ENCODE data around the gene FKBP11.
"Not testable (repeated sequence)": the region's sequence is repeated elsewhere in the genome, so short reads cannot be mapped to it uniquely, and the experiment has no call there.

Gene FKBP11

DNA sequence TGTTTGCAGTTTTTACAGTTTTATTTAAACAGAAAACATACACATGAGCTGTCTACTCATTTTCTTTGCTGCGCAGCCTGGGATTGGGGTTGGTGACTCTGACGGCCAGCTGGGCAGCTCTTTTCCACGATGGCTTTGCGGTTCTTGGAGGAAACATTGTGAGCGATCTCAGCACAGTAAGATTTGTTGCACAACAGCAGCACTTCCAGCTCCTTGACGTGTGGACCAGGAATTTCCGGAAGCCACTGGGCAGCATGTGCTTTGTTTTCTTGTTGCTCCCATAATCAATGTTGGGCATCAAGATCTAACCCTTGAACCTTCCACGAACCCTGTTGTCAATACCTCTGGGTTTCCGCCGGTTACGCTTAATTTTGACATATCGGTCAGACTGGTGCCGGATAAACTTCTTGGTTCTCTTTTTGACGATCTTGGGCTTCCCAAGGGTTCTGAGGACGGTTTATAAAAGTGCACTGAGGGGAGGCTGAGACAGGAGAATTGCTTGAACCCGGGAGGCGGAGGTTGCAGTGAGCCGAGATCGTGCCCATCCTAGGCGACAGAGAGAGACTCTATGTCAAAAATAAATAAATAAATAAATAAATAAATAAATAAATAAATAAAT is 21.8 kb downstream of the FKBP11 start:
- no peak for DNase-seq

DNA sequence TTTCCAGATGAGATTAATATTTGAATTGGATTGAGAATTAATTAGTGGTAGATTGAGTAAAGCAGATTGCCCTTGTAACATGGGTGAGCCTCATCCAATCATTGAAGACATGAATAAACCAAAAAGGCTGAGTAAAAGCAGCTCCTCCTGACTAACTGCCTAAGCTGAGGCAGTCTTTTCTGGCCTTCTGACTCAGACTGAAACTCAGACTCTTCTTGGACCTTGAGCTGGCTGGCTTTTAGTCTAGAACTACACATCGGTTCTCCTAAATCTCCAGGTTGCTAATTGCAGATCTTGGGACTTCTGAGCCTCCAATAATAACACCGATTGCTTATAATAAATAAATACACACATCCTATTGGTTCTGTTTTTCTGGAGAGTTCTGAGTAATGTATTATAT is 24.0 kb downstream of the FKBP11 start:
- DNase-seq = no peak

DNA sequence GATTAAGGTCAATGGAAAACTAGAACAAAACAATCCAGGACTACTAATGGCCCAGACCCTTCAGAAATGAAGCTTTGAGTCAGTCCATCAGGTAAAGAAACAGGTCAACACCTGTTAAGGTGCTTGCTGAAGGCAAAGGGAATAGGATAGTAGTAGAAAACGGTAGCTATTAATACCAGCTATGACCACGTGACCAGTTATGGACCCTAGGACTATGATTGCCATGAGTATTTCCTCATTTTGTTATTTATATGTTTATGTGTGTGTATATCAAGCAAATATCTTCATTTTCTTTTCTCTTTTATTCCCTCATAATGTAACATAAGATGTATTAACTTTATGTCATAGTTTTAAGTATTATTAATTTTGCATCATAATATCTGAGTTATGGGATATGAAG is 25.6 kb downstream of the FKBP11 start:
- no peak for DNase-seq

DNA sequence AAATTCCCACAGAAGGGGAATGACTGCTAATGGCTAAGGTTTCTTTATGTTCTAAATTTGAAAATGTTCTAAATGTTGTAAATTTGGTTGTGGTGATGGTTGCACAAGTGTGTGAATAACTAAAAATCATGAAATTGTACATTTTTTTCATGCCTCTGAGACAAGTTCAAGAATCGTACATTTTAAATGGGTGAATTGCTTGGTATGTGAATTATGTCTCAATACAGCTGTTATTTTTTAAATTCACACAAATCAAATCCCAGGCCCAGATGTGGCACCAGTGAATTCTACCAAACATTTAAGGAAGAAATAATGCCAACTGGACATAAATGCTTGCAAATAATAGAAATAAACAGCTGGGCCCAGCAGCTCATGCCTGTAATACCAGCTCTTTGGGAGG is 31.0 kb downstream of the FKBP11 start:
- no peak for DNase-seq

DNA sequence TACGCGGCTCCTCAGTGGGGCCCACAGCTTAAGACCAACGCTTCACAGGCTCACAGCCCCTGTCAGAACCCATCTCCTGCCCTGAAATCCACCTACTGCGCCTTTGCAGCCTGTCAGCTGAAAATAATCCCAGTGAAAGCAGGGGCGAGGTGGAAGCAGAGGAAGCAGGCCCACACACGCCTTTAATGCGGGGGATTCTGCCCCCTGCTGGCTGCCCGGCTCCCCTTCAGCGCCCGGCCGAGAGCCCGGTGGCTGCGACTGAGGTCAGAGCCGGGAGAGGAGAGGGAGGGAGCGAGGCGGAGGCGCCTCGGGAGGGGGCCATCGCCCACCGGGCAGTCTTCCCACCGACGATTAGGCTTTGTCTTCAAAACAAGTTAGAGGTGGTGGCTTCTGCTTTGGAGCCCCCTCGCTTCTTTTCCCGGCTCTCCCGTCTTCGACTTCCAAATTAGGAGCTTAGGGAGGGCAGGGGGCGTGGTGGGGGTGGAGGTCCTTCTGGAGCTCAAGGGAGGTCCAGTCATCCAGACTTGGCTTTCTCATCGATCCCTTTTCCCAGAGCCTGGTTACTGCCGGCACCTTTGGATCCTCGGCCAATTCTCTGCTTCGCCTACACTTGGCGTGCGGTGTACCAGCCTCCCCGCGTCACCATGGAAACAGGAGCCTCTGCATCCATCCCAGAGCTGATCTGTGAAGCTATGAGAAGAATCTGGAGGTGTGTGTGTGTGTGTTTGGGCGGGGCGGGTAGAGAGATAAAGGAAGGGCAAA is 34.5 kb downstream of the FKBP11 start:
- DNase-seq = peak; percentile 51

DNA sequence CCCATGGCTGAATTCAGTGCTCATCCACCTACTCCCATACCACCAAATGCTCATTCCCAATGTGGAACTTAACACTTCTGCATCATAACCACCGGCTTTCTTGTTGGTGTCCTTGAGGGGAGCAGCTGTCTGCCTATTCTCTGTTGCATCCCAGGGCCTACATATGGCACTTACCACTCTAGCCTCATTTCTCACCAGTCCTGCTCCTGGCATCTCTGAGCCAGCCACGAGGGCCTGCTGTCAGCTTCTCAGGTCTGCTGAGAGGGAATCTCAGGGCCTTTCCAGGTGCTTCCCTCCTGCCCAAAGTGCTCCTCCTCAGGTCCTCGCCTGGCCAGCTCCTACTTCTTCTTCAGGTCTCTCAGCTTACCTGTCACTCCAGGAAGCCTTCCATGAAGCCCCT is 35.6 kb downstream of the FKBP11 start:
- no peak for DNase-seq

DNA sequence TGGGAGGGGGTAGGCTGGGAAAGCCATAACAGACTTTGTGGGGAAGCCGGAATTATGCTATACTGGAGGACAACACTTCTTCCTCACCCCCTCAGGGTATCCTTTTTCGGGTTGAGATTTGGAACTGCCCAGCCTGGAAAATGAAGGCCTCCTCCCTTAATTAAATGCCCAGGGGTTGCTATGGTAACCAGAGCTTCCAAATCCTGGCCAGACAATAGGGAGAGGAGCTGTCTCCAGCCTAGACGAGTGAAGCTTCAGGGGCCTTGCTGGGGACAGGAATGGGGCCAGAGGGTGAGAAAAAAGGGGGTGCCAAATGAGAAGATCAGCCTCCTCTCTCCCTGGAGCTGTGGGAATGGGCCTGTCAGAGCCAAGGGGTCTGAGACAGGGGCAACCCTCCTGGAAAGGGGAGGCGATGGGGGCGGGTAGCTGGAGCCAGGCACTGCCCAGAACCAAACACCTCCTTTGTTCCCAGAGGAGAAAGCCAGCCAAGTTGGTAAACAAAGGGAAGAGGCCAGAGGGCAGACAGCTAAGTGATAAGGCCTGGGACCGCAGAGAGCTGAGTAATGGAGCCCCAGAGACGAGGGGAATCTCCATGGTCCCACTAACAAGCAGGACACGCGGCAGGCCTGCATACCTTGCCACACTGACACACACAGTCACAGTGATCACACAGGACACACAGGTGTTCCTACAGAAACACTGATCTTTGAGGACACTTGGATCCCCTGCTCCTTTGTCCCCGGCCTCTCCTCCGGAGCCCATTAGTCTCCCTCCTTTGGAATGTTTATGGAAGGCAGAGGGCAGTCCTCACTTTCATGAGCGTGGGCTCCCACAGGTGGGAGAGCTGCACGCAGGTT is 41.8 kb downstream of the FKBP11 start:
- DNase-seq = no peak

DNA sequence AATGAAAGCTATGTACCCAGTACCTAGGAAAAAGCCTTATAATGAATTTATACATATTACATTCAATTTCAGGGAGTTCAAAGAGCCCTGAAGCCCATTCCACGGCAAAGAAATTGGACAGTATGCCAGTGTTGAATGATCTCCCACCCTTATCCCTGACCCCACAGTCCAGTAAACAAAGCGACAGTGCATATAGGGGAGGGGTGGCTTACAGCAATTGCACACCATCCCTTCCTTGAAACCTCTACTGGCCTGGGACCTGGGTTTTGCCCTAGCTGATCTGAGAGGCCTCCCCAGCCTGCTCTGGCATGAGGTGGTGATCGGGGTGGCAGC is 42.4 kb downstream of the FKBP11 start:
- DNase-seq = no peak

DNA sequence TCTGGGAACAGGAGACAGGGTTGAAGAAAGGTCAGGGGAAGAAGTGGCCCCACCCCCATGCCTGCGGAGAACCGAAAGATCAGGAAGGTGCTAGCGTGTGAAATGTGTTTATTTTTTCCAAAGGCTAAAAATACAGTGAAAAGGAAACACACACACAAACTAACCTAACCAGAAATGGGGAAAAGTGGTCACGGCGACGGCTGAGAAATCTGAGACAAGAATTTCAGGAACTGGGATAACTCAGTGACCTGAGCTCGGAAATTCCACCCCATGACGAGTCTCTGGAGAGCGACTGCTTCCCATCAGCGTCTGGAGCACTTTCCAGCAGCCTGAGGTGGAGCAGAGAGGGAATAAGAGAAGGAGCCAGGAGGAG is 43.0 kb downstream of the FKBP11 start:
- DNase-seq = no peak

DNA sequence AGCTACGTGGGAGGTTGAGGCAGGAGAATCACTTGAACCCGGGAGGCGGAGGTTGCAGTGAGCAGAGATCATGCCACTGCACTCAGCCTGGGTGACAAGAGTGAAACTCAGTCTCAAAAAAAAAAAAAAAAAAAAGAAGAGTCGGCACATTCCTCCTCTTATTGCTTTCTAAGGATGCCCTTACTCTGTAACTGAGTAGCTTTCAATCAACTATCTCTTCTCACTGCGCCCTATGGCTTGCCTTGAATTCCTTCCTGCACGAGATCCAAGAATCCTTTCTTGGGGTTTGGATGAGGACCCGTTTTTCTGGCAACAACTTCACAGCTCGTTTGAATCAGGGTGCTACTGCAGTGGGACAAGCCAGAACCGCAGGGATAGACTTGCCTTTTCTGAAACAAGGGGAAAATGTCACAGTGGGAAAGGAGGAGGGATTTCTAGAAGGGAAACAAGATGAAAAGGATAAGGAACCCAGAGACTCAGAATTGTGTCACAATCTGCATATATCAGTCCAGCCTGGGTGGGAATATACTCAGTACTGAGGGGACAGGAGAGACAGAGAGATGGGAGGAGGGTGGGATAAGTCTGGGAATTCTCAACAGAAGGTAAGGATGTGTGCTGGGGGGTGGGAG is 43.5 kb downstream of the FKBP11 start:
- no peak for DNase-seq

DNA sequence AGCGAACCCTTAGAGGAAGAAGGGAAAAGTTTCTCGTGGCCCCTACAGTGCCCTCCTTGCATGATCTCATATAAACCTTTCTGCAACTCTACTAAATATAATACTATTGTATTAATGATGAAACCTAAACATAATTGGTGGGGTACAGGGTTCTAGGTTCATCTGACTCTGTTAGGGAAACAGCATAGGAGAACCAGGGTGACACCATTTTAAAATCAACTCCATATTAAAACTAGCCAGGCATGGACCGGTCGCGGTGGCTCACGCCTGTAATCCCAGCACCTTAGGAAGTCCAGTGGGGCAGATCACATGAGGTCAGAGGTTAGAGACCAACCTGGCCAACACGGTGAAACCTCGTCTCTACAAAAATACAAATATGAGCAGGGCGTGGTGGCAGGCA is 44.6 kb downstream of the FKBP11 start:
- no peak for DNase-seq

DNA sequence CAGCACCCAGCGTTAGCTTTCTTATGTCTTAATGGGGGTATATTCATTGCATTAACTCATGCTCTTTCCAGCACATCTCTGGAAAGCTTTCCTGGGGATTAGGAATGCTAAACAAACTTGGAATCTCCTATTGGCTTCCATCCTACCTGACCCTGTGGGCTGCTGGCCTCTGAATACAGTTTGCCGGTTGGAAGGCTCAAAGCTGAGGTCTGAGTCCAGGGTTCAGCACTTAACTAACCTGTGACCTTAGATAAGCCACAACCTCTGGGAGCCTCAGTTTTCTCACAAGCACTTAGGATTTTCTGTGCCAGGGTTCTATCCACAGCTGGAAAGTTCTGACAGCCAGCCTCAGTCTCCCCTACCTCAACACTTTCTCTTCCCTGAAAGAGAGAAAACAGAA is 46.7 kb downstream of the FKBP11 start:
- no peak for DNase-seq

DNA sequence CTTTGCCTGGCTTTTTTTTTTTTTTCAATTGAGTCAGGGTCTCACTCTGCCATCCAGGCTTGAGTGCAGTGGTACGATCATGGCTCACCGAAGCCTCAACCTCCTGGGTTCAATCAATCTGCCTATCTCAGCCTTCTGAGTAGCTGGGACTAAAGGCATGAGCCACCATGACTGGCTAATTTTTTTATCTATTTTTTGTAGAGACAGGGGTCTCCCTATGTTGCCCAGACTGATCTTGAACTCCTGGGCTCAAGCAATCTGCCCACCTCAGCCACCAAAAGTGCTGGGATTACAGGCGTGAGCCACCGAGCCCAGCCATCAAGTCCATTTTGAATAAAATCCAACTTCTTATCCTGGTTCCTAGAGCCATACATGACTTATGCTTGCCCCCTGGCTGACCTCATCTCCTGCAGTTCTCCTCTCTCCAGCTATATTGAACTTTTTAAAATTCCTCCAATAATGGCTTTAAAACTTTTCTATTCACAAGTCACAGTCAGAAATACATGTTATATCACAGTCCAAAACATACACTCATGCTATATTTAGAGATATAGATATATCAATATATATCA is 49.3 kb downstream of the FKBP11 start:
- no peak for DNase-seq

DNA sequence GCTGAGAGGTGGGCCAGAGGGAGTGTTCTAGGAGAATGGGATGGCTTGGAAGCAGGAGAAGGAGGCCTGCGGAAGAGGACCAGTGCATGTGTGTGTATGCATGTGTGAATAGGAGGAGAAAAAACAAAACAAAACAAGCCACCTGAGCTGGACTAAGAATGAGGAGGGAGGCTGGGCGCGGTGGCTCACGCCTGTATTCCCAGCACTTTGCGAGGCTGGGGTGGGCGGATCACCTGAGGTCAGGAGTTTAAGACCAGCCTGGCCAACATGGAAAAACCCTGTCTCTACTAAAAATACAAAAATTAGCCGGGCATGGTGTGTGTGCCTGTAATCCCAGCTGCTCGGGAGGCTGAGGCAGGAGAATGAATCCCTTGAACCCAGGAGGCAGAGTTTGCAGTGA is 51.8 kb downstream of the FKBP11 start:
- not testable (repeated sequence) for DNase-seq

DNA sequence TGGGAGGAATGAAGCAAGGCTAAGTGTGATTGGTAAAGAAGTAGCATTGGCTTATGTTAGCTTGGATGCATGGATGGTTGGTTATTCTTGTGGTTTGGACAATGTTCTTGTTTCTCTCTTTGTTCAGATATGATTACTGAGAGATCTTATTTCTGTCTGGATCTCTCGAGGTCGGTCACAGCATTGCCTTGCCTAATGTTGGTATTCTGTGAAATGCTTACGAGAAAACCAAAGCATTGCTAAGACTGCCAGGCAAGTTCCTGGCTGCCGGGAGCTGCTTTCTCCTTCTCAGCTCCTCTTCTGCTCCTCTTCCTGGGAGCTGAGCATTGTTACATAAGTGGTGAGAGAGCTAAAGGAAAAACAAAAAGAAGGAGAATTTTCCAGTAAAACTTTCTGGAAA is 52.2 kb downstream of the FKBP11 start:
- DNase-seq = no peak

Measured in stimulated activated naive CD4-positive, alpha-beta T cell treated with Interleukin-2 at 50 U/mL for 16 hours (primary cell).